Fibroblast of villous mesenchyme (primary cell): Measurements from ENCODE around the gene PDYN. TPM values are rescaled to one million over a fixed set of nuclear protein-coding genes. Genes with fewer than 3 reads are reported as not detected.

Experiments
- DNase-seq: peaks from one replicate; pipeline ENCODE4 v3.0.0-alpha.2; 2010; ENCODE audit warnings: low read depth
- H3K4me3 ChIP-seq: 2 replicates; pipeline ENCODE4 v1.5.1; 2011; ENCODE audit warnings: low read depth, mild to moderate bottlenecking, low read length
- total RNA-seq: library from RNA; depleted of rRNA; stranded (reverse); fragments of >200 nt; gene quantifications from 2 replicates; pipeline ENCODE4 v1.2.3, GENCODE V29; 2012
- TF ChIP-seq, protein P1 (sequence below): IDR thresholded peaks from 2 replicates; pipeline ENCODE4 v1.5.1; 2012; ENCODE audit warnings: low read depth, mild to moderate bottlenecking, low read length; ENCODE audit not compliant: insufficient read depth

Gene PDYN
- total RNA-seq, 1 donor = not detected

GRCh38 chr20:1955217-1955616, 38.6 kb downstream of the PDYN start:
- TF ChIP-seq, protein P1, sequence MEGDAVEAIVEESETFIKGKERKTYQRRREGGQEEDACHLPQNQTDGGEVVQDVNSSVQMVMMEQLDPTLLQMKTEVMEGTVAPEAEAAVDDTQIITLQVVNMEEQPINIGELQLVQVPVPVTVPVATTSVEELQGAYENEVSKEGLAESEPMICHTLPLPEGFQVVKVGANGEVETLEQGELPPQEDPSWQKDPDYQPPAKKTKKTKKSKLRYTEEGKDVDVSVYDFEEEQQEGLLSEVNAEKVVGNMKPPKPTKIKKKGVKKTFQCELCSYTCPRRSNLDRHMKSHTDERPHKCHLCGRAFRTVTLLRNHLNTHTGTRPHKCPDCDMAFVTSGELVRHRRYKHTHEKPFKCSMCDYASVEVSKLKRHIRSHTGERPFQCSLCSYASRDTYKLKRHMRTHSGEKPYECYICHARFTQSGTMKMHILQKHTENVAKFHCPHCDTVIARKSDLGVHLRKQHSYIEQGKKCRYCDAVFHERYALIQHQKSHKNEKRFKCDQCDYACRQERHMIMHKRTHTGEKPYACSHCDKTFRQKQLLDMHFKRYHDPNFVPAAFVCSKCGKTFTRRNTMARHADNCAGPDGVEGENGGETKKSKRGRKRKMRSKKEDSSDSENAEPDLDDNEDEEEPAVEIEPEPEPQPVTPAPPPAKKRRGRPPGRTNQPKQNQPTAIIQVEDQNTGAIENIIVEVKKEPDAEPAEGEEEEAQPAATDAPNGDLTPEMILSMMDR = no peak

DNA sequence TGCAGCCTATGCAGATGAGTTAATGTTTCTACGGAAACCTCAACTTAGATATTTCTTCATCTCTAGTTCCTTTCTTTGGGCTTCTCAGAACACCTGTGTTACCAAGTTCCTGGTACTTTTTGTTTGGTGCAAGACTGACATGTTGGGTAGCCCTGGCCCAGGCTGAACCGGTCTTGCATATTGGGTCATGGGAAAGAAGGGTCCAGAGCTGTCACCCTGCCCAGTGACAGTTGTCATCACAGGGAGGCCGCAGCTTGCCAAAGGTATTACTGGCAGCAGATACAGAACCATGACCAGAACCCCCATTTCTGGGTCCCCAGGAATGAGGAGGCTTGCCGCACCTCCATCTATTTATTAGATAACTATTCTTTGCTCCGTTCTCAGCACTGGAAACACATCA, 40.2 kb downstream of the PDYN start:
- no peak overlapping the region for H3K4me3 ChIP-seq
- no peak for DNase-seq
- TF ChIP-seq, protein P1 = no peak

More at GRCh38 chr20:1955217-1955616, 38.6 kb downstream of the PDYN start:
- no peak overlapping the region for H3K4me3 ChIP-seq
- DNase-seq = no peak

GRCh38 chr20:1952737-1953530, 40.9 kb downstream of the PDYN start:
- H3K4me3 ChIP-seq = no peak overlapping the region
- DNase-seq = no peak
- TF ChIP-seq, protein P1 = no peak

- H3K4me3 ChIP-seq = no peak overlapping the region
- DNase-seq = no peak
- TF ChIP-seq, protein P1 = no peak
These were observed 42.3 kb downstream of the PDYN start for GRCh38 chr20:1951436-1952115.

- no peak overlapping the region for H3K4me3 ChIP-seq
- DNase-seq = no peak
- TF ChIP-seq, protein P1 = no peak
These were observed 43.0 kb downstream of the PDYN start for GRCh38 chr20:1950836-1951235.

DNA sequence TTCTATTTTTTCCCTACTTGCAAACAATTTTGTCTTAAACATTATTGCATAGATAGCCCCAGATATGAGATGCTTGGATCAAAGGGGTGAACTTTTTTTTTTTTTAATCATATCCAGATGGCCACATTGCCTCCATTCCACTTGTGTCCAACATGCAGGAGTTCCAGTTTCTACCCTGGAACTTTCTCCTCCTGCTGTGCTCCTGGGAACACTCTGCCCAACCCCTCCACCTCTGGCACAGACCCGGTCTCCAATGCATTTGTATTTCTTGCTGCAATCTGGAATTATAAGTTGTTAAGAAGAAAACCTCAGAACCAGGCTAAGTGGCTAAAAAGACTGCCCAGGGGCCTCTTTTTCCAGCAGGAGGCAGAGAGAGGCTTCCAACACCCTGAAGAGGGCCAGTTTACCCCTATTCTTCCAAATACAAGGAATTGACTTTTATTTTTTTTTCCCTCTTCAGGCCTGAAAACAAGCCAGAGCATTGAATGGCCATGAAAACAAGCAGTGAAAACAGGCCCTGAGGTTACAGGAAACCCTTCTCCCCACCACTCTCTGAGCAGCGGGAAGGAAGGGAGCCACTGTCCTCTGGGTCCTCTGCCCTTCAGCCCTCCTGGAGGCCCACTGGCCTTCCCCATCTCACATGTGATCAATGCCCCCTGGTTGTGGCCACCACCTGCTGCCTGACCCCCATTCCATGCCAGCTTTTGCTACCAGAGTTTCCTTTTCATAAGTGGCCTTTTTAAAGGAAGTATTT, 44.3 kb downstream of the PDYN start:
- TF ChIP-seq, protein P1 = no peak
- DNase-seq = no peak
- H3K4me3 ChIP-seq = no peak overlapping the region
